Fibroblast of lung (primary cell): ENCODE results near the gene SNRK.

Experiments
- CTCF ChIP-seq, 2 donors: IDR thresholded peaks in 1 of 2; conservative IDR thresholded peaks in 1 of 2; 1 replicate in 1 of 2; 2 replicates in 1 of 2; pipeline ENCODE4 v1.5.1; 2011 to 2012; ENCODE audit warnings: low read length in 2 of 2, control low read depth in 1 of 2, inconsistent platforms in 1 of 2, low read depth in 1 of 2, mild to moderate bottlenecking in 1 of 2
- EZH2 ChIP-seq: IDR thresholded peaks from 2 replicates; pipeline ENCODE4 v1.5.1; 2012; ENCODE audit warnings: low read length, control low read depth, mild to moderate bottlenecking; ENCODE audit errors: missing control alignments

- TF ChIP-seq CTCF (conservative IDR thresholded peaks at IDR 0.05 in 1 of 2, IDR thresholded peaks at IDR 0.05 in 1 of 2; ENCODE audit: low read depth in 1 of 2, low read length in 2 of 2) (no peak), EZH2 (no peak)
Measured at GRCh38 chr3:43266451-43266850, 19.9 kb upstream of the SNRK start.
